Stimulated activated naive CD8-positive, alpha-beta T cell treated with anti-CD3 and anti-CD28 coated beads, Interleukin-15, Interleukin-2, amounts not matched to agents 100 U/mL and 50 U/mL, for 24 hours (primary cell): ENCODE measurements around the gene TRIM43.
"Not testable (repeated sequence)": the region's sequence is repeated elsewhere in the genome, so short reads cannot be mapped to it uniquely, and the experiment has no call there.

Source experiments
- ATAC-seq: fragments of 150-1000 bp; cut with Tn5 transposase; one replicate; pipeline ENCODE4 v1.10.0; 2021
- DNase-seq: peaks from one replicate; pipeline ENCODE4 v3.0.0; 2021

The TRIM43 gene

DNA sequence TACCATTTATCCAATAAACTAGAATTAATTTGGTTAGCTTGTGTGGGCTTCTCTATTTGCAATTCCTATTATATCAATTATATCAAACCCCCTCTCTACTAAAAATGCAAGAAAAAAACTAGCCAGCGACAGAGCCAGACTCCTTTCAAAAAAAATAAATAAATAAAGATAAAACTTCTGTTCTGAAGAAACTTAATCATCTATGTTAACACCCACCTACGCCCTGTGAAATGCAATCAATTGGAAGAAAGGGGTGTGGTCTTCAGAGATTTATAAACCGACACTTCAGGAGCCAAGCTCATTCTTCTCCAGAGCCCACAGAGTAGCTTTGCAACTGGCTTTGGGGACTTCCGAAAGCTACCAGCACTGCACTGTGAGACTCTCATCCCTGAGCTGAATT is at the start of gene TRIM43:
TRIM43 (plus strand) TSS at position 301 of the 400 bp plus-strand sequence. CDS start 2,023 bp downstream, outside the sequence.
- not testable (repeated sequence) for DNase-seq, ATAC-seq

DNA sequence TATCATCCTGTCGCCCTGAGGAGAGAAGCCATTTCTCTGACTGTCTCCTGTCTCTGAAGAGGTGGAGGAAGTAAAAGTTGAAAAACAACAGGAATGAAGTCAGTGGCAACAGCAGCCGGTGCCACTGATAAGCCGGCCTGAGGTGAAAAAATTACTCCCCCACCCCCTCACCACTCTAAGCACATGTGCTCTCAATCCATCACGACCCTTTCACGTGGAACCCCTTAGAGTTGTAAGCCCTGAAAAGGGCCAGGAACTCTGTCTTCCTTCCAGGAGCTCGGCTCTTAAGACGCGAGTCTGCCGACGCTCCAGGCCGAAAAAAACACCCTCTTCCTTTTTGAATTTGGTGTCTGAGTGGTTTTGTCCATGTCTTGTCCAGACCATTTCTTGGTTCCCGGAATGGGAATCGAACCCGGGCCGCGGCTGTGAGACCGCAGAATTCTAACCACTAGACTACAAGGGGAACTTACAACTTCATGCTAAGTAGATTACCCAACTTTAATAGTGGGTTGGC is 40.7 kb upstream of the TRIM43 start:
- no peak for ATAC-seq
- DNase-seq = no peak

DNA sequence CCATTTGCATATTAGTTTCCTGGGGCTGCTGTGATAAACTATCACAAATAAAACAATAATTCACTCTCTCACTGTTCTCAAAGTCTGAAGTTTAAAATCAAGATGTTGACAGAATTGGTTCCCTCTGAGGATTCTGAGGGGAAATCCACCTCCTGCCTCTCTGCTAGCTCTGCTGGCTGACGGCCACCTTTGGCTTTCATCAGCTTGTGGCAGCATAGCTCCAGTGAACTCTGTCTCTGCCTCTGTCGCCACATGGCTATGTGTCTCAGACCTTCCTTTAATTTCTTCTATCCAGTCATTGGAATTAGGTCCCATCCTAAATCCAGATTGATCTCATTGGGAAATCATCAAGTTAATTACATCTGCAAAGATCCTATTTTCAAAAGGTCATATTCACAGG is 38.9 kb upstream of the TRIM43 start:
- ATAC-seq (no peak), DNase-seq (no peak)

DNA sequence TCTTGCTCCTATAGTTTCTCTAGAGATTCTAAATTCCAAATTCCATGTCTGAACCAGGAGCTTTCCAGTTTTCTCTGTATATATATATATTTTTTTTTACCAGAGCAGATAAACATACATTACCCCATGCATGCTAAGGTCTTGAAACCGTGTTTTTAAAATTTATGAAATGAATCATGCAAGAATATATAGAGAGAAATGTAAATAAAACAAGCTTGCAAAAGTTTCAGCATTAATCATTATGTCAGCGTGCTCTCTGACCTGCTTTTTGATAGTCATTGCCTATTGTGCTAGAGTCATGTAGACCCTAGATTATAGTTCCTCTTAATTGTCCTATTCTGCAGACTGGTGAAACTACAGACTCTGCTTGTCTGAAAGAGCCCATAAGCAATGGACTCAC is 22.6 kb upstream of the TRIM43 start:
- ATAC-seq (no peak), DNase-seq (no peak)

DNA sequence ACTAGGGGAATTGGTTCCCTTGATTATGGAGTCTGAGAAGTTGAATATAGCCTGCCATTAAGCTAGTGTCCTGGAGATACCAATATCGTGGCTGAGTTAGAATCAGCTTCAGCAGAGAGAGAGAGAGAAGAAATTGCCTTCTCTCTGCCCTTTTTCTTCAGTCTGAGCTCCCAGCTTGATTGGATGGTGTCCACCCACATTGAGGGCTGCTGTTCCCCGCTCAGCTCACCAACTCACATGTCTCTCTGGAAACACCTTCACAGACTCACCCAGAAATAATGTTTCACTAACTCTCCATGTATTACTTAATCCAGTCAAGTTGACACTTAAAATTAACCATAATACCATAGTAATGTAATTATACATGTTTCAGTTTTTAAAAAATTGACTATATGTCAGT is 17.9 kb upstream of the TRIM43 start:
- ATAC-seq (no peak), DNase-seq (no peak)

DNA sequence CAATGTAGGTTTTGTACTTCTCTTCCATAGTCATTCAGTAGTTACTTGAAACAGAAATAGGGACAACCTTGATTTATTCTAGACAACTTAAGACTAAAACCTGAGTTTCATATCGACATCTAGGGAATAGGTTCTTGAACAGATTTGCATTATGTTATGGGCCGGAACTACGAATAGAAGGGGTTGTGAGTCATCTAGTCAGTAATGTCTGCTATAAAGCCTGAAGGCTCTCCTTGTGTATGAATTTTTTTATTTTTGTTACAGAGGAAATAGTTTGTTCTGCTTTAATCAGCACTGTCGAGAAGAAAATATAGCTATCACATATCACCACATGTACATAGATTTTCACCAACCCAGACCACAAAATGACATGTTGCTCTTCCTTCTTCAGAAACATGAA is 17.3 kb upstream of the TRIM43 start:
- ATAC-seq (no peak), DNase-seq (no peak)

DNA sequence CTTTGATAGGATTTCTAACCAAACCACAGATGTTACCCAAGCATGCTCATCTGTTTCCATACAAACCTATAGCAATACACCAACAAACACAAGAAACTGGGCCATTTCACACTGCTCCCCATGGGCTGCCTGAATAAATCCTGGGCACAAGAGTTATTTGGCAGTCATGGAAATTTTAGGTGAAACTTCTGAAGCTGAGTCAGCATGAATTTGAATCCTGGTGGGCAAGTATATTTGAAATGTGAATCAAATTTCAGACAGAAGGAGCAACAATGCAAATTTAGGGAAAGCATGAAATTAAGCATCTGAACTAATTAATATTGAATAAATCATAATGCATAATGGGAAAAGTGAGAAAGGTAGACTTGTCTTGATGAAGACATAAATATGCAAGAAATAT is 15.9 kb upstream of the TRIM43 start:
- DNase-seq (no peak), ATAC-seq (no peak)

DNA sequence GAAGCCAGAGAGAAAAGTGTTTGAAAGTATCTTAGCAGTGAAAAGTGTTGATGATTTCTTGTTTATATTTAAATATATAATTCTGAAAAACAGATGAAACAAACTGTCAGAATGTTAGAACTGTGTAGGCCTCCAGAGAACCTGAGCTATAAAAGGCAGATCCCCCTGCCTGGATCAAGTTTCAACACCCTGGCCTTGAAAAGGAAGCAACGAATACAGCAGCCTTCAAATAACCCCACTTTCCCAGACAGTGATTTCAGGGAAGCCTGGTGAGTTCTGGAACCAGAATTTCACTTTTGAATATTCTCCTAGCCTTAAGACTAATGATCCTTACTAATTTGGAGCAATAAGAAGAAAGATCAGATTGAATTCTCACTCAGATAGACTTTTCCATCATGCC is 13.3 kb upstream of the TRIM43 start:
- DNase-seq (no peak), ATAC-seq (no peak)

DNA sequence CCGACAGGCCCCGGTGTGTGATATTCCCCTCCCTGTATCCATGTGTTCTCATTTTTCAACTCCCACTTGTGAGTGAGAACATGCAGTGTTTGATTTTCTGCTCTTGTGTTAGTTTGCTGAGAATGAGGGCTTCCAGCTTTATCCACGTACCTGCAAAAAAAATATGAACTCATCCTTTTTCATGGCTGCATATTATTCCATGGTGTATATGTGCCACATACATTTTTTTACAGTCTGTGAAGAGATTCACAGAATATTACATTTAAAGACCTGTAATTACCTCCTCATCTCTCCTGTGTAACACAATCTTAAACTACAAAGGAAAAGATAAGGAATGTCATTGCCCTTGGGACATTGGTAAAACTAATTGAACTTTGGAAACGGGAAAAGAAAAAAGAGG is 8.3 kb upstream of the TRIM43 start:
- not testable (repeated sequence) for DNase-seq, ATAC-seq

DNA sequence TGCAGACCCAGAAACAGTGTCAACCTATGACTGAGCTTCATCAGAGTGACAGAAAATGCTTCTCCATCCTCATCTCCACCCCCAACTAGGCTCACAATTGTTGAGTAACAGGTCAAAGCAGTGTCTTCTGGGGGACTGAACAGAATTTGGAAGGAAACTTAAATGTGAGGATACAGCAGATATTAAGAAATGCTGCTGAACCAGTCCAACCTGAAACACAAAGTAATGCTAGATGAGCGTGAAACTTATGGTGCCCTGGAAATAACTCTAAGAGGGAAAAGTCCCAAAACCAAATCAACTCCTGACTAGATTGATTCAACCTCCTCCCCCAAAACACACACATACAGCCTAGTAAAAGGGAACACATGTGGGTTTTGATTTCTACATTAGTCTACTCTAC is 7.5 kb upstream of the TRIM43 start:
- DNase-seq, ATAC-seq: not testable (repeated sequence)

DNA sequence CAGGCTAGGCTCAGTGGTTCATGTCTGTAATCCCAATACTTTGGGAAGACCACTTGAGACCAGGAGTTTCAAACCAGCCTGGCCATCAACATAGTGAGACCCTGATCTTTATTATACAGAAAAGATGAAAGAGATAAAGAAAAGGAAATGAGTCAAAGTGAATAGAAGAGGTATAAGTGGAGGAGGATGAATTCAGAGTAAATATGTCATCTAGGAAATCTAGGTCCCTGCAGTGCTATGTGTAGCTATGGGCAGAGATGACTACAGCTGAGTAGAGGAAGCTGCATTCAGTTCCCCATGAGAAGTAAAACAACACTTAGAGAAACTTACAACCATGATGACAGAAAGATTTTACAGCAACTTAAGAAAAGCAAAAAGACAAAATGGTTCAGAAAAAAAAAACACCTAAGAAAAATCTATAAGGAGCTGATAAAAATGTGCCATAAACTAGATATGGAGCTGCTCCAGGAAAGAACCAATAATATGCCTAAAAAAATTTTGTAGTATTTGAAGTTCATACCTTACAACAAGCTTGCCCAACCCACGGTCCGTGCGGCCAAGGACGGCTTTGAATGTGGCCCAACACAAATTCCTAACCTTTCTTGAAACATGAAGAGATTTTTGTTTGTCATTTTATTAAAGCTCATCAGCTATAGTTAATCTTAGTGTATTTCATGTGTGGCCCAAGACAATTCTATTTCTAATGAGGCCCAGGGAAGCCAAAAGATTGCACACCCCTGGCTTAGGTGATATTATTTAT is 1.8 kb upstream of the TRIM43 start:
- not testable (repeated sequence) for ATAC-seq, DNase-seq

DNA sequence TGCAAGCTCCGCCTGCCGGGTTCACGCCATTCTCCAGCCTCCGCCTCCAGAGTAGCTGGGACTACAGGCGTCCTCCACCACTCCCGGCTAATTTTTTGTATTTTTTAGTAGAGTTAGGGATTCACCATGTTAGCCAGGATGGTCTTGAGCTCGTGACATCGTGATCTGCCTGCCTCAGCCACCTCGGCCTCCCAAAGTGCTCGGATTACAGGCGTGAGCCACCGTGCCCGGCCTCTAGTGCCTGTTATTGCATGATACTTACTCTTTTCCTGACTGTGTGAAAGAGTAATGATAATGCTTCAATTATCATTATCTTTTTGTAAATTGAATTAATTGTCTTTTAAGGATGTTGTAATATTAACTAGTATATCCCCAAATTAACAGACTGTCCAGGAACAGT is 1.2 kb downstream of the TRIM43 start:
- not testable (repeated sequence) for ATAC-seq

DNA sequence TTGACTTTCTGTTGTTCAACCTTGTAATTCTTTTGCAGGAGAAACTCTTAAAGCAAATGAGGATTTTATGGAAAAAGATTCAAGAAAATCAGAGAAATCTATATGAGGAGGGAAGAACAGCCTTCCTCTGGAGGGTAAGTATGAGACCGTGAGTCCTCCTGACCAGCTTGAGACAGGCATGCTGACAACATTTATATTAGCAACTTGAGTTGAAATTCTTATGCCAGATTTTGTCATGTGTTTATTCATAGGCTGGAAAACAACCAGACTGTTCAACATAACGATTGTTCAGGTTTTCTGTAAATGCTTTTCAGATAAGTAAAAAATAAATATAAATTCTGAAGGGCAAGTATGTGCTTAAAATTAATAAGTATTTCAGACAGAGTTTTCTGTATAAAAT is 3.2 kb downstream of the TRIM43 start:
- not testable (repeated sequence) for ATAC-seq, DNase-seq

More for the DNA sequence above, 1.2 kb downstream of the TRIM43 start:
- DNase-seq = not testable (repeated sequence)

DNA sequence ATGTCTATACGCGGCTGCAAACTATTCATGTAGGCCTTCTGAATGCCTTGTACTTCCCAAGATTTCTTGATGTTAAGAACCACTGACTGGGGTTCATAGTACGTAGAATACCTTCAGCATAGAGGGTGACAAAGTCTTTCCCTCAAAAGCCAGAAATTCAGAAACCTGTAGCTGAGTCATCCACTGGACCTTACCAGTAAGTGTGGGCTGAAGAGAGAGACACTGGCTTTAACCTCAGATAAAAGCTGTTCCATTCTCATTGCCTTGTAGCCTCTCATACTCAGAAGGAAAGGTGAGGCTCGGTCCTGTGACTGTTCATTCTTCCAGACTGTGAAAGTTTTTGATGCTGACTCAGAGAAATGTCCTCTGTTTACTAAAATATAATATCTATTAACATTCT is 9.5 kb downstream of the TRIM43 start:
- DNase-seq, ATAC-seq: not testable (repeated sequence)

DNA sequence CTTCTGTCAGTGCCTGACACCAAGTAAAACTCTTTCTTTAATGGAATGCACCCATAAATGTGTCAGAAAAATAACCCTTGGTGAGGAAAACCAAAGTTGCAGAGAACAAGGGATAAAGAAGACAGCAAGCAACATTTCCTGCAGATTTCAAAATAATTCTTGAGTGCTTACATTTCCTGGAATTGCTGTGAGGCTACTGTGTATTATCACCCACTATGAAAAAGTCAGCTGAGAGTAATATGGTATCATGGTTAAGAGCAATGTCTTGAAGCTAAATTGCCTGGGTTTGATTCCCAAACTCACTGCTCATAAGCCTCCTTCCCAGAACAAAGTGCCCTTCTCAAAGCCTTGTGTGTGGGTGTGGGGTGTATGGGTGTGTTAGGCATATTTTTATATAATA is 10.3 kb downstream of the TRIM43 start:
- DNase-seq, ATAC-seq: not testable (repeated sequence)

DNA sequence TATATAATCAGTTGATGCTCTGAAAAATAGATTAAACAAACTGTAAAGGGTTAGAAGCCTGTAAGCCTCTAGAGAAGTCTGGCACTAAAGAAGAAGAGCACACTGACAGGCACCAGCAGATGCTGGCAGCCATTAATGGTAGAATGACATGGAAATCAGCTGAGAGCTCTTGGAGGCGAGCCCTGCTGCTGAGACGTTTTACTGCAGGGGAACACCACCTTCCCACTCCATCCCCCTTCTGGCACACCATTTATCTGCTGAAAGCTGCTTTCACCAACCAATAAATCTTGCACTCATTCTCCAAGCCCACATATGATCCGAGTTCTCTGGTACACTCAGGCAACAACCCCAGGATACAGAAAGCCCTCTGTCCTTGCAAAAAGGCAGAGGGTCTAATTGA is 16.6 kb downstream of the TRIM43 start:
- ATAC-seq, DNase-seq: not testable (repeated sequence)

DNA sequence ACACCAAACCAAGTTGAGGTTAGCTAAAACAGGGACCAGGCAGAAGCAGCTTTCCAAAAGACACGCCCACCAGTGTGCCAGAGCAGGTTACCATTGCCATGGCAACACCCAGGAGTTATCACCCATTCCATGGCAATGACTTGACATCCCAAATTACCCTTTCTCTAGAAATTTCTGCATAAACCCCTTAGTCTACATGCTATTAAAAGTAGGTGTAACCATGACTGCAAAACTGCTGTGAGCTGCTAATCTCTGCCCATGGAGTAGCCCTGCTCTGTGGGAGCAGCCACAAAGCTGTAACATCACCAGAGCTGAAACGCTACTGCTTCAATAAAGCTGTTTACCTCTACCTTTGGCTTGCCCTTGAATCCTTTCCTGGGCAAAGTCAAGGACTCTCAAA is 18.0 kb downstream of the TRIM43 start:
- DNase-seq, ATAC-seq: not testable (repeated sequence)

DNA sequence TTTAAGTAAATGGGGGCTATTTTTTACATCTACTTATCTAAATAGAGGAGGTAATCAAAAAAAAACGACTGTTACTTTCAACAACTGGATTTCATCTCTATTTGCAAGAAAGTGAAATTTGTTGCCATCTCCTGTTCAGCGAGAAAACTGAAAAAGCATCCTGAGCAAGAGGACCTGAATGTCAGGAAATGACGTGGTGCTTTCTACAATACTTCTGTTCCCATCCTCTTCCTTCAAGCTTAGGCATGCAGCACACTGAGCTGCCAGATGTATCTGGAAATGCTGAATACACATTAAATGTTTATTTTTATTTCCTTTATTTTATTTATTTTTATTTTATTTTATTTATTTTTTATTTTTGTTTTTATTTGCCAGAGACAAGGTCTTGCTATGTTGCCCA is 21.2 kb downstream of the TRIM43 start:
- not testable (repeated sequence) for DNase-seq, ATAC-seq

DNA sequence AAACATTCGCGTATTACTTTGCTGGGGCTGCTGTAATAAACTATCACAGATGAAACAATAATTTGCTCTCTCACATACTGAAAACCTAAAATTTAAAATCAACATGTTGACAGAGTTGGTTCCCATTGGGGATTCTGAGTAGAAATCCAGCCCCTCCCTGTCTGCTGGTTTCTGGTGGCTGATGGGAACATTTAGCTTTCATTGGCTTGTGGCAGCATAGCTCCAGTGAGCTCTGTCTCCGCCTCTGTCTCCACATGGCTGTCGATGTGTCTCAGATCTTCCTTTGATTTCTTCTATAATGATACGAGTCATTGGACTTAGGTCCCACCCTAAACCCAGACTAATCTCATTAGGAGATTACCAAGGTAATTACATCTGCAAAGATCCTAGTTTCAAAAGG is 30.9 kb downstream of the TRIM43 start:
- not testable (repeated sequence) for DNase-seq, ATAC-seq

DNA sequence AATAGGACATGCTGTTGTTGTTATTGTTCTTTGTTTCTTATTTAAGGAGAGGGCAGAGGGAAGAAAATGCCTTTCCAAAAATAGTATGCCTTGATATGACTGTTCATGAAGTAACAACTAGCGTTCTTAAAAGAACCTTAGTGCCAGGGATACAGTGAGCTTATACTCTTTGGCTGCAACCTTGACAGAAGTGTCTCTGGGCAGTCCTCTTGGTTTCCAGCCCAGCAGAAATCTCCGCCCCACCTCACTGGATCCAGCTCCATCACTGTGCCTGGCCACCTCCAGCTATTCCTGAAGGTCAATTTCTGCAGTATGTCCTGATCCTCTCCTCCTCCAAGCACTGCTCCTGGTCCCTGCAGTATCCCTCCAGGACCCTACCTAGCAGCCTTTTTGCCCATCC is 39.2 kb downstream of the TRIM43 start:
- not testable (repeated sequence) for DNase-seq, ATAC-seq

DNA sequence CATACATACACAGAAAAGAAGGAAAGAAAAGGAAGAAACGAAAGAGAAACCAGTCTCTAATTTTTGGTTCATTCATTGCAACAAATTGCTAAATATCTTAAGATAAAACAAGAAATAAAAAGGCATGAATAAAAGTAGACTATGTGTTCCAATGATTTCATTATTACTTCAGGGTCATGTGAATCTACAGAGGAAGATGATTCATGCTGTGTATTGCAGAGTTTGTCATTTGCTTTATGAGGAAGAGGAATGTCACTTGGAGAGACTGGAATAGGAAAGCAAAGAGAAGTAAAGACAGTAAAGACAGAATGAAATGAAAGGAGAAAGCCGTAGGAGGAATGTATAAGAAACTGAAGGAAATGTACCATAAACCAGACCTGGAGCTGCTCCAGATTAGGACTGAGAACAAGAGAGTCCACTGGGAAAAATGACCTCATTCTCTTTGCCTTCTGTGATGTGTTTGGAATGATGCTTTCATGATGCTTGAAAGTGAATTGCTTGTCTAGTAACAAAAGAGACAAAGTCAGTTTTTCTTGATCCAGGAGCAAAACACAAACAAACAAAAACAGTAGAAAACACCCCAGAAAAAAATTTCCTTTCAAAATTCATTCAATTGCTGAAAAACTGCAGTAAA is 41.9 kb downstream of the TRIM43 start:
- not testable (repeated sequence) for DNase-seq, ATAC-seq

DNA sequence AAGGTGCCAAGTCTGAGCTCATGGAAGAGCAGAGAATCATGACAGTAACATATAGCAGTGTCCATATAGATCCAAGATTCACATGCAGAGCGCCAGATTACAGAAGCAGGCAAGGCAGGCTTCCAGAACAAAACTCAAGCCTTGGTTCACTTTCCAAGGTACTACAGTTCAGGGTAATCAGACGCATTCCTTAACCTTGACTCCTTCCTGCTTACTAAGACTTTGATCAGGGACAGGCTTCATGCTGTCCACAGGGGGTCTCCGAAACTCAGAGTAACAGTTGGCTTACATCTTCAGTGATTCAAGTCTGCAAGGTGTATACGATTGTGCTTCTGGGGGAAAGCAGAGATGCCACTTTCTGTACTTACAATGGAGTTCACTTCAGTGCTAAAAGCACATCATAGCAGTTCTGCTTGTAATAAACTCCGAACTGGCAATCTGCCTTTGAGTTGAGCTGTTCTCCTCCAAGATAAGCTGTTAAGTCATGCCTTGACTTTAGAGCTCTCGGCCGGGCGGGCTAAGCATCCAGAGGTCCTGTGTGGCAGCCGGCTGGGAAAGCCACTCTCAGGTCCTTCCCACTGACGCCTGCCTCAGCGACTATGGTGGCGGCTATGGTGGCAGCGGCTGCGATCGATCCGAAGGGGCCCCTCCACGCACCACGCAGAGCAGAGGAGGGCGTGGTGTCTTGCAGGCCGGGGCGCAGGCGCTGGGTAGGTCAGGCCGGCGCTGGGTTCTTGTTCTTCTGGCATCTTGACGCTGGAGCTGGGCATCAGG is 48.9 kb downstream of the TRIM43 start:
- not testable (repeated sequence) for DNase-seq, ATAC-seq

DNA sequence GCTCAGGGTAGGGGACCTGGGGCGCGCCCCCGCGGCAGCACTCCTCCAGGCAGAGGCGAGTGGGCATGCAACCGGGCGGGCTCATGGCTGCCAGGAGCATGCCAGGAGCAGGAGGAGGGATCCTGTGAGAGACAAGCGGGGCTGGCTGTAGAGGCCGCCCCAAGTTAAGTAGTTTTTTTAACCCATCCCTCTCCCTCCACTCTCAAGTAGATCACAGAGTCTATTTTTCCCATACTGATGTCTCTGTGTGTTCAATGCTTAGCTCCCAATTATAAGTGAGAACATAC is 49.4 kb downstream of the TRIM43 start:
- ATAC-seq, DNase-seq: not testable (repeated sequence)
